T-helper 2 cell treated with Interferon-gamma antibody and Interleukin-4, amounts not matched to agents 5 μg/mL and 100 μg/mL, for 36 hours (primary cell): ENCODE measurements around the gene TYMP.

Source experiments
- DNase-seq: peaks from one replicate; pipeline ENCODE4 v3.0.0; 2021; ENCODE audit warnings: low spot score
- H3K27ac Mint-ChIP-seq: one replicate; pipeline ENCODE4 v1.8.0; 2021; ENCODE audit warnings: mild to moderate bottlenecking, mixed read lengths
- H3K27me3 Mint-ChIP-seq: one replicate; pipeline ENCODE4 v1.8.0; 2021; ENCODE audit warnings: low read depth, mixed read lengths
- H3K36me3 Mint-ChIP-seq: one replicate; pipeline ENCODE4 v1.8.0; 2021; ENCODE audit warnings: low read depth, mixed read lengths
- H3K4me1 Mint-ChIP-seq: one replicate; pipeline ENCODE4 v1.8.0; 2021; ENCODE audit warnings: low read depth, mixed read lengths
- H3K4me3 Mint-ChIP-seq: one replicate; pipeline ENCODE4 v1.8.0; 2022; ENCODE audit warnings: mild to moderate bottlenecking, moderate library complexity, mixed read lengths
- H3K9me3 Mint-ChIP-seq: one replicate; pipeline ENCODE4 v1.8.0; 2021; ENCODE audit warnings: mixed read lengths

TYMP gene

DNA sequence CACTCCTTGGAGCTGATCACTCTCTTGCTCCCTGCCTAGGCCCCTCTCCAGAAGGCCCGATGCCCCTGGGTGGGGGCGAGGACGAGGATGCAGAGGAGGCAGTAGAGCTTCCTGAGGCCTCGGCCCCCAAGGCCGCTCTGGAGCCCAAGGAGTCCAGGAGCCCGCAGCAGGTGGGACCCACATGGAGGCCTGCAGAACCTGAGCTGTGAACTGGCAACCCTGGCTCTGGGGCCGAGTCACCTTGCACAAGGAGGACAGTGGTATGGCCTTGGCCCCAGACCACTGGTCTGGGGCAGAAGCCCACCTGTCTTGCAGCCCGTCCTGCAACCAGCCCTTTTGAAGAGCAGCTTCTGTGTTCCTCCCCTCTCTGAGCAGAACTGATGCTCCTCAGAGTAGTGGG, 10.7 kb downstream of the TYMP start:
- Mint-ChIP-seq H3K4me3 (no peak overlapping the region), H3K36me3 (peaks cover 31% of the 10 kb centered on the region)

DNA sequence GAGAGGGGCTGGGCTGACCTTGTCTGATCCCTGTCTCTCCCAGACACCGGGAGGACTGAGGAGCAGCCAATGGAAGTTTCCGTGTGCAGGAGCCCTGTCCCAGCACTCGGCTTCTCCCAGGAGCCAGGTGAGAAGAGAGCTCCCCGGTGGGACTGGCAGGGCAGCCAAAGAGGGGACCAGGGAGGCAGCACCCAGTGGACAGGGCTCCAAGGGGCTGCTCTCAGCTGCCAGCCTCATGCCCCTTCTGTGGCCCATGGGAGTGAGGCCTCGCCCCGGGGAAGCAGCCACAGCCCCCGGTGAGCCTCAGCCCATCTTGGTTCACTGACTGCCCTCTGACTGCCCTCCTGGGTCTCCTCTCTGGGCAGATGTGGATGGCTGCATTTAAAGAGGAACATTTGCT, 11.2 kb downstream of the TYMP start:
- DNase-seq: no peak
- Mint-ChIP-seq H3K27ac (no peak overlapping the region), H3K27me3 (no peaks in the 10 kb centered on the region), H3K36me3 (peaks cover 31% of the 10 kb centered on the region), H3K4me3 (no peak overlapping the region), H3K4me1 (peaks cover 3% of the 10 kb centered on the region), H3K9me3 (no peaks in the 10 kb centered on the region)

More for the DNA sequence above, 10.7 kb downstream of the TYMP start:
- no peak overlapping the region for H3K27ac Mint-ChIP-seq
- H3K9me3 Mint-ChIP-seq: no peaks in the 10 kb centered on the region
- H3K4me1 Mint-ChIP-seq: peaks cover 2% of the 10 kb centered on the region
- H3K27me3 Mint-ChIP-seq: no peaks in the 10 kb centered on the region
- no peak for DNase-seq

DNA sequence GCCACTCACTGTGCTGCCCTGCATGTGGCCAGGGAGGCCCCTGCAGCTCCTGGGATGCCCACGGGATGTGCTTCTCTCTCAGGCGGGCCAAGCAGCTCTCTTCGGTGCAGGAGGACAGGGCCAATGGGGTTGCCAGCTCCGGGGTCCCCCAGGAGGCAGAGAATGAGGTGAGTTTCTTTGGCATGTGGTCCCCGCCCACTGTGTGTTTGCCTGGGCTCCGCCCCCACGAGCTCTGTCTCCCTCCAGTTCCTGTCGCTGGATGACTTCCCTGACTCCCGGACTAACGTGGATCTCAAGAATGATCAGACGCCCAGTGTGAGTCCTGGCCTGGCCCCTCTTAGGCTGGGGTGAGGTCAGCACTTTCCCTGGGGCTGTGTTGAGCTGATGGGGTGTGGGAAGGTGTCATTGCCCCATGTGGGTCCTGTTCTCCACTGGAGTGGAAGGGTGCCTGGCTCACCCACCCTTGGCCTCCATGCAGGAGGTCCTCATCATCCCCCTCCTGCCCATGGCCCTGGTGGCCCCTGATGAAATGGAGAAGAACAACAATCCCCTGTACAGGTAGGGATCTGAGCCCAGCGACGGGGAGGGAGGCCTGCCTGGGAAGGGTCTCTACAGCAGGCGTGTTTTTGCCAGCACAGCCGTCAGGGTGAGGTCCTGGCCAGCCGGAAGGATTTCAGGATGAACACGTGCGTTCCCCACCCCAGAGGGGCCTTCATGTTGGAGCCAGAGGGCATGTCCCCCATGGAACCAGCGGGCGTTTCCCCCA, 12.1 kb downstream of the TYMP start:
- DNase-seq: no peak
- peaks cover 26% of the 10 kb centered on the region for H3K36me3 Mint-ChIP-seq
- H3K27me3 Mint-ChIP-seq: no peaks in the 10 kb centered on the region
- no peaks in the 10 kb centered on the region for H3K9me3 Mint-ChIP-seq
- no peak overlapping the region for H3K4me3 Mint-ChIP-seq
- peaks cover 6% of the 10 kb centered on the region for H3K4me1 Mint-ChIP-seq
- no peak overlapping the region for H3K27ac Mint-ChIP-seq

DNA sequence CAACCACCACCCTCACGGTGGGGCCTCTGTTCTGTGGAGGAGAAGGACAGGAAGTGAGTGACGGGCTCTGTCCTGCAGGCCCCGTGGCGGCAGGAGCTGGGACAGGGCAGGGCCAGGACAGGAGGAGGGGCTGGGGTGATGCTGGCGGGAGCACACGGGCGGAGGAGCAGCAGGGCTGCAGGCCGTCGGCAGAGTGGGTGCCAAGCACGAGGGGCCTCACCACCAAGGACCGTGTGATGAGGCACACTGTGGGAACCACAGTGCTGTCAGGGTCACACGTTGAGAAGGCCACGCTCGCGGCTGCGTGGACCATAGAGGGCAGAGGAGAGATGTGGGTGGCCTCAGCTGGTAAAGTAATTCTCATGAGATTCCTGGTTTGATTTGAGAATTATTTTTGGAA, 12.9 kb downstream of the TYMP start:
- Mint-ChIP-seq H3K9me3 (no peaks in the 10 kb centered on the region), H3K27ac (no peak overlapping the region), H3K4me1 (peaks cover 6% of the 10 kb centered on the region), H3K36me3 (peaks cover 32% of the 10 kb centered on the region), H3K27me3 (no peaks in the 10 kb centered on the region), H3K4me3 (no peak overlapping the region)
- DNase-seq: no peak

DNA sequence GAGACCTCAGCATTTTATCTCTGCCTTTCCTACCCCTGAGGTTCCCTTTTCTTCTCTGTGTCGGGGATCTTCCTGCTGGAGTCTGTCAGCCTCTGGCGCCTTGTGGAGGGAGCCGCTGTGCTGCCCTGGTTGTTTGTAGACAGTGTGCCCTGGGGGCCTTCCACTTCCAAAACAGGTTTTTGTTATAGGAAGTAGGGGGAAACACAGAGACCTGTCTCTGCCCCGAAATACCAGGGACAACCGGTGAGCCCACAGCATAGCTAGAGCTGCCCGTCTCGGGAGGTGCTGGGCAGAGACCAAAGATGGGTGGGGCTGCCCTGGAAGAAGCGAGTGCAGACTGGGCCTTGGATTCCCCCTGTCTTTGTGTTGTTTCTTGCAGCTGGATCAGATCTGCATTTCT, 13.7 kb downstream of the TYMP start:
- no peaks in the 10 kb centered on the region for H3K9me3 Mint-ChIP-seq
- H3K27me3 Mint-ChIP-seq: no peaks in the 10 kb centered on the region
- peaks cover 32% of the 10 kb centered on the region for H3K36me3 Mint-ChIP-seq
- no peak for DNase-seq
- H3K4me1 Mint-ChIP-seq: peaks cover 6% of the 10 kb centered on the region
- H3K4me3 Mint-ChIP-seq: no peak overlapping the region
- H3K27ac Mint-ChIP-seq: no peak overlapping the region

DNA sequence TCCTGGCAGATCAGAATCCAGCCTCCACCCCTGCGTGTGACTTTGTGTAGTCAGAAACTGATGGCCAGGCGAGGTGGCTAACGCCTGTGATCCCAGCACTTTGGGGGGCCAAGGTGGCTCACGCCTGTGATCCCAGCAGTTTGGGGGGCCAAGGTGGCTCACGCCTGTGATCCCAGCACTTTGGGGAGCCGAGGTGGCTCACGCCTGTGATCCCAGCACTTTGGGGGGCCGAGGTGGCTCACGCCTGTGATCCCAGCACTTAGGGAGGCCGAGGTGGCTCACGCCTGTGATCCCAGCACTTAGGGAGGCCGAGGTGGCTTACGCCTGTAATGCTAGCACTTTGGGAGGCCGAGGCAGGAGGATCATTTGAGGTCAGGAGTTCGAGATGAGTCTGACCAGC, 16.6 kb downstream of the TYMP start:
- no peak overlapping the region for H3K4me3 Mint-ChIP-seq

DNA sequence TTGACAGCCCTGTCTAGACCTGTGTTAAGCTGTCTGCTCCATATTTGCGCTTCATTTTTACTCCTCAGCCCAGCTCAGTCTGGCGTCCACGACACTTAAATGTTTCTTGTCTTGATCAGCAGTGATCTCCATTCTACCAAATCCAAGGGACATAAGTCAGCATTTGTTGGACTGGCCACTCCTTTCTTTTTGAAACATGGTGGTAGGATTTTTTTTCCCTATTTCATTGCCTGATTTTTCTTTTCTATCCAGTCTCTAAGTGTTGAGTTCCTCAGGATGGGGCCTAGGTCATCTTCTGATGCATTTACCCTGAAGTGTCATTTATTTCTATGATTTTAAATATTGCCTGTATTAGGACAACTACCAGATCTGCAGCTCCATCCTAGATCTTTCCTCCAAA, 20.9 kb downstream of the TYMP start:
- Mint-ChIP-seq H3K4me3 (peak overlapping the region; percentile 93), H3K36me3 (peaks cover 19% of the 10 kb centered on the region), H3K27ac (peak overlapping the region; percentile 95)

More for the DNA sequence above, 16.6 kb downstream of the TYMP start:
- peaks cover 26% of the 10 kb centered on the region for H3K36me3 Mint-ChIP-seq
- H3K27me3 Mint-ChIP-seq: no peaks in the 10 kb centered on the region
- H3K27ac Mint-ChIP-seq: no peak overlapping the region
- no peak for DNase-seq
- H3K4me1 Mint-ChIP-seq: peaks cover 17% of the 10 kb centered on the region
- no peaks in the 10 kb centered on the region for H3K9me3 Mint-ChIP-seq

DNA sequence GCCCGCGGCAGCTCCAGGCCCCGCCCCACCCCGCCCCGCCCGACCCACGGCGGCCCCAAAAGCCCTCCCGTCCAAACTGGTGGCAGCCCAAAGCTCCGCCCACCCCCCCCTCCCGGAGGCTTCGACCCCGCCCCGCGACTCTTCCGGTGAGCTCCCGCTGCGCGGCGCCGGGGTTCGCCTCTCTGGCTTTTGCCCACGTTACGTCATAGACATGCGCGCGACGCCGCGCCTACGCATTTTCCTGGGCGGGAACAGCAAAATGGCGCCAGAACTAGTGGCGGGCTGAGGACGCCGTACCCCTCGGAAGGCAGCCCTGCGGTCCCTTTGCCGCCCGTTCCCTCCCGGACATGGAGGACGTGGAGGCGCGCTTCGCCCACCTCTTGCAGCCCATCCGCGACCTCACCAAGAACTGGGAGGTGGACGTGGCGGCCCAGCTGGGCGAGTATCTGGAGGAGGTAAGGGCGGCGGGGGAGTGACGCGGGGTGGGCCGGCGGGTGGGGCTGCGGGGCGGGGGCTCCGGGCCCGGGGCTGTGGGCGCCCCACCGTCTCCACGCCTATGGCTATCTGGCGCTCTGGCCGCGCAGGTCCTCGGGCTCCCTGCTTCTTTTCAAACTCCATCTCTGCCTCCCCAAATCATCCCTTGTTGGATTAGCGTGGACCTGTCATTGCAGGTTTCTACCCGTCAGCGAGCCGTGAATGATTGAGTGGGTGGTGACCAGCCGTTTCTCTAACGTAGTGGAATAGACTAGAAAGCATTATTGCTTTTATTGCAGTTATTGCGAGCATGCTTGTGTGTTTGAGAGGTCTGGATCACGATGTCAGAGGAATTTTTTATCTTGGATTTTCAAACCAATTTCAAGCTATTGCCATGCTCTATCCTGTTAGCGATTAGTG, 21.6 kb downstream of the TYMP start, which contains the start of gene NCAPH2:
Gene NCAPH2, plus strand, starts transcription at position 234 of the 894 bp plus-strand sequence. Its CDS starts 114 bp downstream, at position 348.
- DNase-seq: peak; percentile 98
- no peaks in the 10 kb centered on the region for H3K9me3 Mint-ChIP-seq
- H3K4me1 Mint-ChIP-seq: peaks cover 14% of the 10 kb centered on the region
- H3K27me3 Mint-ChIP-seq: no peaks in the 10 kb centered on the region
- peak within 1 kb of the TSS; percentile 96 for H3K27ac Mint-ChIP-seq
- H3K4me3 Mint-ChIP-seq: peak within 1 kb of the TSS; percentile 99
- peaks cover 19% of the 10 kb centered on the region for H3K36me3 Mint-ChIP-seq

More for the DNA sequence above, 20.9 kb downstream of the TYMP start:
- Mint-ChIP-seq H3K4me1 (peaks cover 15% of the 10 kb centered on the region), H3K9me3 (no peaks in the 10 kb centered on the region), H3K27me3 (no peaks in the 10 kb centered on the region)
- no peak for DNase-seq

DNA sequence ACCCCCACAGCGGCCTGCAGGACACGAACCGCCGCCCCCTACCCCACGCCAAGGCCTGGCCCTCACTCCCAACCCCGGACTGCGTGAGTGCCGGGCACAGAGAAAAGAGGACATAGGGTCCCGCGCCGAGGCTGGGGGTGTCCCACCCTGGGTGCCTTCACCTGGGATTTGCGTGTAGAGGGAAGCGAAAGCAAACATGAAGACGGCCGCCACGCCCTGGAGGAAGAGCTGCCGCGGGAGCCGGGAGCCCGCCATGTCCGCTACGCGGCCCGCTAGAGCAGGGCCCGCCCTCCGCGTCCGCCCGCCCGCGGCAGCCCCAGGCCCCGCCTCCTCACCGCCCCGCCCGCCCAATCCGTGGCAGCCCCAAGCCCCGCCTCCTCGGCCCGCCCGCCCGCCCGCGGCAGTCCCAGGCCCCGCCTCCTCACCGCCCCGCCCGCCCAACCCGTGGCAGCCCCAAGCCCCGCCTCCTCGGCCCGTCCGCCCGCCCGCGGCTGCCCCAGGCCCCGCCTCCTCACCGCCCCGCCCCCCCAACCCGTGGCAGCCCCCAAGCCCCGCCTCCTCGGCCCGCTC, 22.3 kb downstream of the TYMP start, which contains the start of gene LMF2:
Gene LMF2, minus strand, starts transcription at position 282 of the 570 bp plus-strand sequence. Its CDS starts 27 bp downstream, at position 255.
- Mint-ChIP-seq H3K36me3 (peaks cover 16% of the 10 kb centered on the region), H3K27me3 (no peaks in the 10 kb centered on the region), H3K27ac (peak within 1 kb of the TSS; percentile 96), H3K9me3 (no peaks in the 10 kb centered on the region), H3K4me1 (peaks cover 10% of the 10 kb centered on the region), H3K4me3 (peak within 1 kb of the TSS; percentile 99)
- peak; percentile 89 for DNase-seq

DNA sequence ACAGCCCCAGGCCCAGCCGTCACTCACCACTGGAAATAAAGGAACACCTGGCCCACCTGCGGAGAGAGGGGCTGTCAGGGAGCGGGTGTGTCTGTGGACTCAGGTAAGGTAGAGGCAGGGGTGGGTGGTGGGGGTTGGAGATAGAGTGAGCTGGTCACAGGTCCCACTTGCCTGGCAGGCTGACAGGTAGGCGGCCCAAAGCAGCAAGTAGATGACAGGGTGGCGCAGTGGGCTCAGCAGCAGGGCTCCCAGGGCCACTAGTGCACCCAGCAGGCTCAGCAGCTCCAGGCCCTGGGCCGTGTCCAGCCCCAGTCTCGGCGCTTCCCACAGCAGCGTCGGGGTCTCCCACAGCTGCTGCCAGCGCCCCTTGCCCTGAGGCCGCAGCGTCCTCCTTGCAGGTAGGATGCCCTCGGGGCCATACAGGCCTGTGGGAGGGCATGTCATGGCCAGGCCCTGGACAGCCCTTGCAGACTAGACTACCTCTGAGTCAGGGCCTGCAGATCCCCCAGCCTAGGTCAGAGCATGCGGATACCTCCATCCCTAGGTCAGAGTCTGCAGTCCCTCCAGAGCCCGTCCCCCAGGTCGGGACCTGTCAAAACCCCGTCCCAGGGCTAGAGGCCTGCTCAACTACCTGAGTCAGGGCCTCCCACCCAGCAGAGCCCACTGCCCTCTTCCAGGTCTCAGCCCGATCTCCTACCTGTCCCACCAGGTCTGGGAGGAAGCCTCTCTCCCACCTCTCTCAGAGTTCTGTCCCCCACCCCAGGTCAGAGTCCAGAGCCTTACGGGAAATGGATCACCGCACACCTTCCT, 23.0 kb downstream of the TYMP start:
- Mint-ChIP-seq H3K4me3 (peak overlapping the region; percentile 99), H3K27ac (peak overlapping the region; percentile 94), H3K27me3 (no peaks in the 10 kb centered on the region), H3K36me3 (peaks cover 12% of the 10 kb centered on the region), H3K9me3 (no peaks in the 10 kb centered on the region), H3K4me1 (peaks cover 10% of the 10 kb centered on the region)
- DNase-seq: no peak

DNA sequence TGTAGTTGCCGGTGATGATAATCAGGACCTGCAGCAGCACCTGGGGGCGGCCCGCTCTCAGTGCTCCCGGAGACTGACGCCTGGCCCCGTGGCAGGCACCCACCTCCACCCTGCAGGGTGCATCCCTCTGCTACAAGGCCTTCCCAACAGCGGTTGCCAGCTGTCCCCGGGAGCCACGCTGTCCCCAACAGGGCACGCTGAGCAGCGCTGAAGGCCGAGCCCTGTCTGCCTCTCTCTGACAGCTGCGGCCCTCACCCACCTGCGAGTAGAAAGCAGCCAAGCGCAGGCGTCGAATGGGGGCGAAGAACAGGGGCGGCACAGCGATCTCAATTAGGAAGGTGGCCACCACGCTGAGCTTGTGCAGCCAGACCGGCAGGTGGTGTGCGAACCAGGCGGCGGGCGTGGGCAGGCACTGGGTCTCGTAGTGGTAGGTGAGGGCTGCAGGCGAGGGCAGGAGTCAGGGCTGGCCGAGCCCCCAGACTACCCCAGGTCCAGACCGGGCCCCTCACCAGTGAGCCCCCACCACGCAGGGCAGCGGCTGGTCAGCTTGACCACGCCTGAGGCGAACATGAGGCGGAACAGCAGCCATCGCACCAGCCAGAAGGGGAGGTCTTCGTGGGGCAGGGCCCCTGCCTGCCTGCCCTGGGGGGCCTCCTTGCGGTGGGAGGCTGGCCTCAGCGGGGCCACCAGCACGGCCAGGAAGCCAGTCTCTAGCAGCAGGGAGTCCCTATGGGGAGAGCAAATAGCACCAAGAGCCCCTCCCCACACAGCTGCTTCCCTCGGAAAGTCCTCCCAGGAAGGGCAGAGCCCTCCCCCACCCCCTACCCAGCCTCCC, 23.8 kb downstream of the TYMP start:
- Mint-ChIP-seq H3K4me3 (peak overlapping the region; percentile 99), H3K27ac (peak overlapping the region; percentile 36), H3K36me3 (peaks cover 12% of the 10 kb centered on the region), H3K27me3 (no peaks in the 10 kb centered on the region), H3K4me1 (peaks cover 10% of the 10 kb centered on the region), H3K9me3 (no peaks in the 10 kb centered on the region)
- no peak for DNase-seq

DNA sequence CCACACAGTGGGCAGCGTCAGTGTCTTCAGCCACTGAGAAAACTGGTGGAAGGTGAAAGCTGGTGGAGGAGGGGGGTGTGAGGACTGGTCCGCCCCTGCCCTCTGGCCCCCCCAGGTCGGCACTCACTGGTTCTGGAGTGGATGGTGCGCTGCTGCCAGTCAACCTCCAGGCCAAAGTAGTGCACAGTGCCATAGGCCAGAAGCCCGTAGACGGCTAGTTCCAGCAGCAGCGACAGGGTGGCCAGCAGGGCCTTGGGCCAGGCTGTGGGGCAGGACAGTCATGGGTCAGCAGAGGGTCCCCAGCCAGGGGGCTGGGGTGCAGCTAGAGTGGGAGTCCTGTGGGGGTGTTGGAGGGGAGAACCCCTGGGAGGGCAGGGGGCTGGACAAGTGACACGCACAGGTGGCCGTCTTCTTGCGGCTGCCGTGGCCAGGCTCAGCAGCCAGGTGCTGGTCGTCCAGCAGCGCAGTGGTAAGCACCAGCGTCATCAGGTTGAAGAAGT, 24.5 kb downstream of the TYMP start:
- no peaks in the 10 kb centered on the region for H3K27me3 Mint-ChIP-seq
- H3K4me1 Mint-ChIP-seq: peaks cover 10% of the 10 kb centered on the region
- H3K36me3 Mint-ChIP-seq: peaks cover 12% of the 10 kb centered on the region
- H3K9me3 Mint-ChIP-seq: no peaks in the 10 kb centered on the region
- peak overlapping the region; percentile 43 for H3K4me3 Mint-ChIP-seq
- H3K27ac Mint-ChIP-seq: no peak overlapping the region
- DNase-seq: no peak
